Stimulated activated naive CD4-positive, alpha-beta T cell treated with Interleukin-2 at 50 U/mL for 16 hours (primary cell): Measurements from ENCODE around the gene RNF175.

Experiments used
- DNase-seq: peaks from one replicate; lab custom pipeline; 2025; lab: John Stamatoyannopoulos, UW

RNF175 gene

DNA sequence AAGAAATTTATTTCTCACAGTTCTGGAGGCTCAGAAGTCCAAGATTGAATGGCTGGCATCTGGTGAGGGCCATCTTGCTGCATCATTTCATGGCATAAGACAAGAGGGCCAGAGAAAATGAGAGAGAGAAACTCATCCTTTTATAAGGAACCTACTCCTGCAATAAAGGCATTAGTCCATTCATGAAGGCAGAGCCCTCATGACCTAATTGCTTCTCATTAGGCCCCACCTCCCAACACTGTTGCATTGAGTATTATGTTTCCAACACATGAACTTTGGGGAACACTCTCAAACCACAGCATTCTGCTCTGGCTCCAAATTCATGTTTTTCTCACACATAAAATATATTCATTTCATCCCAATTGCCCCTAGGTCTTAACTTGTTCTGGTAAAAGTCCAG lies 14.2 kb downstream of the RNF175 start:
- DNase-seq, result no peak

GRCh38 chr4:153741541-153741940 lies 18.3 kb downstream of the RNF175 start:
- no peak for DNase-seq

DNA sequence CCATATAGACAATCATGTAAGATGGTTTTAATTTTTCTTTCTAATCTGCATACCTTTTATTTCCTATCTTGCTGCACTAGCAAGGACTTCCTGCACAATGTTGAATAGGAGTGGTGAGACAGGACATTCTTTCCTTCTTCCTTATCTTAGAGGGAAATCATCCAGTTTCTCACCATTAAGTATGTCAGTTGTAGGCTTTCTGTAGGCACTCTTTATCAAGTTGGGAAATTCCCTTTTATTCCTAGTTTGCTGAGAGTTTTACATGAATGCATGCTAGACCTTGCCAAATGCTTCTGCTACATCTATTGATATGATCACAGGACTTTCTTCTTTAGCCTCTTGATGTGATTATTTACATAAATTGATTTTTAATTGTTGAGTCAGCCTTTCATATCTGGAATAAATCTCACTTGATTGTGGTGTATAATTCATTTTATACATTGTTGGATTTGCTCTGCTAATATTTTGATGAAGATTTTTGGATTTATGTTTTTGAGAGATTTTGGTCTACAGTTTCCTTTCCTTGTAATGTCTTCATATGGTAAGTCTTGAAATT lies 23.8 kb downstream of the RNF175 start:
- DNase-seq, result no peak

DNA sequence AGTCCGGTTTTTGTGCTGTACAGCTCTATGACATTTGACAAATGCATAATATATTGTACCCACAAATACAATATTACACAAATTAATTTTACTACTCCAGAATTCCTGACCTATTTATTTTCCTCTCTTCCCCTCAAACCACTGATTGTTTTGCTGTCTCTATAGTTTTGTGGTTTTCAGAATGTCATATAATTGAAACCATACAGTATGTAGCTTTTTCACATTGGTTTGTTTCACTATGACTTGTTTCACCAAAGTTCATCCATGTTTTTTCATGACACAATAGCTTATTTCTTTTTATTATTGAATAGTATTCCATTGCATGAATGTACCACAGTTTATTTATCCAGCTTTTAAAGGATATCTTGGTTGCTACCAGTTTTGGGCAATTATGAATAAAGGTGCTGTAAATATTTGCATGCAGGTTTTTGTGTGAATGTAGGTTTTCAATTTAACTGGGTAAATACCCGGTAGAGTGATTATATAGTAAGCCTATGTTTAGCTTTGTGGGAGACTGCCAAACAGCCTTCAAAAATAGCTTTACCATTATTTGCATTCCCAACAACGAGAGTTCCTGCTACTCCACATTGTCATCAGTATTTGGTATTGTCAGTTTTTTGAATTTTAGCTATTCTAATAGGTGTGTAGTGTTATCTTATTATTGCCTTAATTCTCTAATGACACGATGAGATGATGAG lies 25.9 kb downstream of the RNF175 start:
- no peak for DNase-seq

DNA sequence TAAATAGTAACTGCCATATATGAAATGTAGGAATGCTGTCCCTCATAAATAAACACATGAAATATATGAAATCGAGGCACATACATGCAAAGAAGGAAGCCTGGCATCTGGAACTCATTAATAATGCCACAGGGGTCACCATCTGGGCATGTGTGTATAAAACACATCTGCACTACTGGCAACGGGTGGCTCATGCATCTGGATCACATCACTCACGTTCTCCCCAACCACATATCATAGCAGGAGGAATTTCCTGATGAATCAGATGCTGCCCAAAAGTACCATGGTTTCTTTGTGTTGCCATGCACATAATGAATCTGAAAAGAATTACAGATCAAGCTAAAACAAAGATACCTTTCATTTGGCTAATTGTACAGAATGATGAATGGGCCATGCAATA lies 28.6 kb downstream of the RNF175 start:
- no peak for DNase-seq

GRCh38 chr4:153729895-153730294 lies 29.9 kb downstream of the RNF175 start:
- DNase-seq, result no peak

- no peak for DNase-seq
These were observed 31.2 kb downstream of the RNF175 start for GRCh38 chr4:153728660-153729059.

GRCh38 chr4:153728151-153728550 lies 31.7 kb downstream of the RNF175 start:
- DNase-seq, result no peak

DNA sequence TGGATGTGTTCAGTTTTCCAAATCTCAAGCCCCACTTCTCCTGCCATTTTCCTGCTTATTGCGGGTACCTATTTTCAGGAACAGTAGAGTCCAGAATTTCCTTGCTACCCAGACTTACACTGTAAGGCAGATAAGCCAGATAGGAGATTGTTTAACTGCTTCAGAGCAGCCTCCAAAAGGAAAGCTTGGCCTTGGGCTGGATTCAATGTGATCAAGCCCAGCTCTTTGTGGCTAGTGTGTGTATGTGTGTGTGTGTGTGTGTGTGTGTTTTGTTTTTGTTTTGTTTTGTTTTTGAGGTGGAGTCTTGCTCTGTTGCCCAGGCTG lies 34.0 kb downstream of the RNF175 start:
- DNase-seq, result no peak

DNA sequence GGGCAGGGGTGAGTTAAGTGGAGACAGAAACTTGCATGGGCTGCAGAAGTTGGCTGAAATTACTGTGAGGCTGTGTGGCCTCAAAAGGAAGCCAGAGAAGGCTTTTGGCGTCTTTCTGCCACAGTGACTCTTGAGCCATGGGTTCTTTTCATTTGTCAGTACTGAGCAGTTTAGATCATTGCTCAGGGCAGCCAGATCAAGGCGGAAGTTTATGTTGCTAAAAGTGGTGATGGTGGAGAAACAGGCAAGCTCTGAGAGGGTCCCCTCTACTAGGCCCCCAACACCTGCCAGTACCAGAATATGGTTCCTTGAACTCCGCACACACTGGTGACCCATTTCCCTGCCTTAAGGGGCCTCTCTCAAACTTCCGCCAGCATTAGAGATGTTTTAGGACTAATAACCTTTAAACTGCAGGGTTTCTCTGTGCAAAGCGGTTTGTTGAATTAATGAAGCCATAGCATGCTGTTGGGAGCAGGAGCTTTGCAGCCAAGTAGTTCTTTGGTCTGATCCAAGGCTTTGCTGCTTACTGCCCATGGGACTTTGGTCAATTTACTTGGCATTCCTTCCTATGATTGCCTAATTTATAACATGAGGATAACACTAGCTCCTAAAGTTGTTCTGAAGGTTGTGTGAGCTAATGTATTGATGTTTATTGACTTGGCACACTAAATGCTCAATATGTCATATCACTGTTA lies 34.5 kb downstream of the RNF175 start:
- DNase-seq, result no peak

DNA sequence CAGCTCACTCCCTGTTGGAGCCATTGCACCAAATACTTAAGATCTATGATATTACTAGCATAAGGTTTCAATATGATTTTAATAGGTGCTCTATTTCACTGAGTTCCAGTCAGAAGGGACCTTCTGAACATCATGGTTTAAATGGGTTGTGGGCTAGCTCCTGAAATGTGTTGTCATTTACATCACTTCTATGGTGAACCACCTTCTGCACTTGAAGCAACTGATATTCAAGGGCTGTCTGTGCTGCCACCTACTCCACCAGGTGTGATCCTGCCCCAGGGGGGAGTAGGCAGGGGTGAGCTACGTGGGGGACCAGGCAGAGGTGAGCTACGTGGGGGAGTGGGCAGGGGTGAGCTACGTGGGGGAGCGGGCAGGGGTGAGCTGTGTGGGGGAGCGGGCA lies 35.2 kb downstream of the RNF175 start:
- DNase-seq, result no peak

DNA sequence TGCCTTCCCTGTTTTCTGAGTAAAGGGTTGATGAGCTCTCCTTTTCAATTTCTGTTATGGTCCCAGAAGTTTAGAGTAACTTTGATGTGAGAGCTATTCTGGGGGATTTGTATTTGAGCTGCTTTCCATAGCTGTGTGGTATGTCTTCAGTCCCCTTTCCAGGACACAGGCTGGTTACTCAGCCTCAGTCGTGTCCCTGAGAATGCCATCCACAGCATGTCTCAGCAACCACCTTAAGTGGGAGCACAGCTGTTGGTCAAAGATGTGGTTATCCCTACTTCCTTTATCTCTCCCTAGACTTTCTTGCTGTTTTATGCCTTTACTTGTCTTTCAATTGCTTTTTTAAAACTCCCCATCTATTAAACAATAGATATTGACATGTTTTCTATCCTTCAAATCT lies 37.8 kb downstream of the RNF175 start:
- DNase-seq, result no peak

GRCh38 chr4:153713866-153714646 lies 45.8 kb downstream of the RNF175 start:
- DNase-seq, result no peak

- DNase-seq, result no peak
These were observed 49.1 kb downstream of the RNF175 start for GRCh38 chr4:153710681-153711080.

DNA sequence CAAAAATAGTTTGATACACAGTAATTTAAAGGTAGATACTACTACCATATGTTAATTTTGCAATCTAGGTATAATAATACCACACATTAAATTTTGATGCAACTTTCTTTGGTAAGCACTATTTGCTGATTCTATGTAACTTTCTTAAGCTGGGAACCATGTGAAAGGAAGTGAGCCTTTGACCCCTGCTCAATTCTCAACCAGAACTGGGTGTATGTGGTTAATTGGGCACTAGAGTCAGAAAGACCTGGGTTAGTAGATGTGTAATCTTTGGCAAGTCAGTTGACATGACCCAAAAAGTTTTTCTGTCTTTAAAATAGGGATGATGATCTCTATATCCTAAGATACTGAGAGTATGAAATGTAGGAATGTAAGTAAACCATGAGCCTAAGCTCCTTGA lies 53.3 kb downstream of the RNF175 start:
- DNase-seq, result no peak

DNA sequence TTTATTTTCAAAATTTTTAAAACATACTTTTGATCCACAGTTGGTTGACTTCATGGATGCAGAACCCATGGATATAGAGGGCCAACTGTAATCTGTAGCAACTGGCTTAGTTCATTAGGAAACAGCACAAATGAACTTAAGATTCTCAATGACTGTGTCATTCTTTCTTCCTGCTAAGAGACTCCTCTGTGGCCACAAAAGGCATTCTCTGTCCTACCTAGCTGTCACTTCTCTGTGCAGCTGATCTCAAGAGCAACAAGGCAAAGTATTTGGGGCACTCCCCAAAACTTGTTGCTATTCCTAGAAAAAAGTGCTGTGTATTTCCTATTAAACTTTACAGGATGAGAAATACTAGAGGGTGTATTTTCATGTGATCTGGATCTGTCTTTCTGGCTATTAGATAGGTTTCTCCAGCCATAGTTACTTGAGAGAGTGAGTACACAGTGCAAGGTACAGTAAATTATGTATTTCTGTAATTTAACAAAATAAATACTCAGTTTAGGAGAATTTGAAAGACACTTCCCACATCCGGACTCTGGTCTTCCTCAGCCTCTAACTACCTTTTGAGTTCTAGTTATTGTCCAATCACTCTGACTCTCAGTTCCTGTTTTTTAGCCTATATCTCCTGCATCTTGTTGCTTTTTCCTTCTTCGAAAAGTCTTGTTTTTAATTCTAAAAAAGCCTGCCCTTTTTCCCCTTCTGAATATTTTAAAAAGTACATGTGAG lies 53.9 kb downstream of the RNF175 start:
- DNase-seq, result no peak

GRCh38 chr4:153704522-153704921 lies 55.3 kb downstream of the RNF175 start:
- no peak for DNase-seq

- DNase-seq, result no peak
These were observed 74.9 kb downstream of the RNF175 start for GRCh38 chr4:153684971-153685371.

DNA sequence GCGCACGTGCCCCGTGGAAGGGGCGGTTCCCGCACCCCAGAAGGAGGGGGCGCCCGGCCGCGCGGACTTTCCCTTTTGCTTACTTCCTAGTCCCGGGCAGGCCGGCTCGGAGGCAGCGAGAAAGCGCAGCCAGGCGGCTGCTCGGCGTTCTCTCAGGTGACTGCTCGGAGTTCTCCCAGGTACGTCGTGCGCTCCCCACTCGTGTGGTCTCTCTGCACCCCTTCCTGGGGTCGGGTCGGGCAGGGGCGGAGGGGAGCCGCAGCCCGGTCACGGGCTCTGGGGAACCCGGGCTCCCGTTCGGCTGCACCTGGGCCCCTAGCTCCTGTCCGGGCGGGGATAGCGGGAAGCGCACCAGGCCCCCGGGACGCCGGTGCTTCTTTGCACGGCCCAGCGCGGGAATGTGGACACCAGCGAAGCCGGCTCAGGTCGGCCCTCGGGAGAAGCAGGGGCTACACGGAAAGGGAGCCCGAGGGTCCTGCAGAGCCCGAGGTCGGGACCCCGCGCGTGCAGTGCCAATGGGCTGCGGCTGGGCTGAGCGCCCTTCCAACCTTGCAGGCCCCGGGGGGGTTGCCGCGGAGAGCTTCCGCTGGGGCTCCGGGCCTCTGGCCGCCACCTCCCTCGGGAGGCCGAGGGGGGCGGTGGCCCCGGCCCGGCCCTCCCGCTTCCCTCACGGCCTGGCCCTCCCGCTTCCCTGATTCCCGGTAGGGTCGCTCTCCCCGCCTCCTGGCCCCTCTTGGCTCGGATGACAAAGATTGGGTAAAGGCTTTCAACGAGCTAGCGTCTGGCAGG lies 75.4 kb downstream of the RNF175 start, which contains the start of gene TLR2:
TSS of gene TLR2 (plus strand) at position 99 of the 789 bp plus-strand sequence. CDS start 18,628 bp downstream, outside the sequence.
- peak; percentile 57 for DNase-seq

DNA sequence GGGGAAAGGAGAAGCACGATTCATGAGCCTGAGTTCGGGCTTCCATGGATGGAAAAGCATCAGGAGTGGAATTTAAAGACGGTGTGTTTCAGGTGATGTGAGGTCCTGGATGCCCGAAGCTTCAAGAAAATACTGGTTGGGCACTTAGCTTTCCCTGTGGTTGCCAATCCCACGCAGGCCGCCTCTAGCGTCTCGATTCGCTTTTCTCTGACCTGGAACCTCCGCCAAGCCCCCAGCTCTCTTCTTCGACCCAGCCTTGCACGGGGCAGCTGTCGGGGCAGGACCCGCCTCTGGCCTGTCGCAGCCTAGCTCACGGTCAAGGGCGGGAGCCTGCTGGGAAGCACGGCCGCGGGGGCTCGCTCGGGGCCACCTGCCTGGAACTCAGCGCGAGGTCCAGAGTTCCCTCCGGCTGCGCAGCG lies 76.1 kb downstream of the RNF175 start:
- no peak for DNase-seq

- DNase-seq, result no peak
These were observed 80.3 kb downstream of the RNF175 start for GRCh38 chr4:153679486-153679885.
